Breast epithelium (tissue), 3 donors: ENCODE measurements around the gene PURB.

Experiments used
- CTCF ChIP-seq, 3 donors: fragments of 450-650 bp; IDR thresholded peaks; one replicate each; pipeline ENCODE4 v1.5.1; 2016 to 2017; ENCODE audit warnings: antibody characterized with exemption in 3 of 3, mild to moderate bottlenecking in 3 of 3, moderate library complexity in 3 of 3
- POLR2A ChIP-seq: fragments of 450-650 bp; IDR thresholded peaks from one replicate; pipeline ENCODE4 v1.6.1; 2016; ENCODE audit warnings: antibody characterized with exemption, mild to moderate bottlenecking, moderate library complexity

GRCh38 chr7:44849885-44850544 lies 35.3 kb downstream of the PURB start:
- TF ChIP-seq CTCF (IDR thresholded peaks at IDR 0.05): no peak
- no peak for TF ChIP-seq POLR2A
